ENCODE results near the gene HSPB7. TPM values are rescaled to one million over a fixed set of nuclear protein-coding genes. Genes with fewer than 3 reads are reported as not detected.
"Not testable (repeated sequence)": the region's sequence is repeated elsewhere in the genome, so short reads cannot be mapped to it uniquely, and the experiment has no call there.

The HSPB7 gene
- polyA plus RNA-seq, 3 donors, result not detected

GRCh38 chr1:16029288-16029687, 11.4 kb upstream of the HSPB7 start:
- H3K27me3 ChIP-seq (ENCODE audit: control insufficient read depth in 2 of 2, insufficient read depth in 2 of 2, low read length in 2 of 2), result peaks cover 0 to 11% of the 10 kb centered on the region in 2 donors
- no peak for TF ChIP-seq CTCF (IDR thresholded peaks at IDR 0.05)
- peaks cover 4% of the 10 kb centered on the region for H3K4me1 Mint-ChIP-seq
- H3K27ac ChIP-seq (ENCODE audit: low read depth in 1 of 2, low read length in 2 of 2), result no peak overlapping the region
- H3K36me3 Mint-ChIP-seq, result no peaks in the 10 kb centered on the region
- H3K9ac ChIP-seq (ENCODE audit: insufficient read depth, low read length, poor library complexity, severe bottlenecking), result no peak overlapping the region
- H3K9me3 Mint-ChIP-seq, result no peaks in the 10 kb centered on the region
- no peaks in the 10 kb centered on the region for H3K79me2 ChIP-seq (ENCODE audit: insufficient read depth, low read length)
- H3K9me3 ChIP-seq (replicated peaks in 1 of 2; ENCODE audit: control insufficient read depth in 1 of 2, insufficient read depth in 1 of 2, low read length in 2 of 2), result no peaks in the 10 kb centered on the region
- H3K4me3 Mint-ChIP-seq, result no peak overlapping the region
- H3K4me3 ChIP-seq (replicated peaks in 1 of 3; ENCODE audit: low read depth in 2 of 3, low read length in 3 of 3), result no peak overlapping the region
- intact Hi-C loops (cut with micrococcal nuclease), result no loop called here
- H3K4me1 ChIP-seq (ENCODE audit: control insufficient read depth in 1 of 2, insufficient read depth in 2 of 2, low read length in 2 of 2), result peaks cover 0 to 7% of the 10 kb centered on the region in 2 donors
- H3K27me3 Mint-ChIP-seq (ENCODE audit: low read depth in 3 of 3), result peaks cover 2 to 33% (median 9%) of the 10 kb centered on the region in 3 donors
- no peak overlapping the region for H3K4me2 ChIP-seq (replicated peaks; ENCODE audit: extremely low read depth, low read length, poor library complexity, severe bottlenecking)
- no peaks in the 10 kb centered on the region for H3K36me3 ChIP-seq (replicated peaks in 1 of 2; ENCODE audit: control insufficient read depth in 1 of 2, insufficient read depth in 2 of 2, low read length in 2 of 2)
- no CpG with 5 or more reads among the region's 1 CpG for WGBS (ENCODE audit: insufficient coverage)
- H4K20me1 ChIP-seq (ENCODE audit: insufficient read depth, low read length), result no peaks in the 10 kb centered on the region
- no peak for DNase-seq
- no peak overlapping the region for H2AFZ ChIP-seq (ENCODE audit: insufficient read depth, low read depth, low read length, poor library complexity, severe bottlenecking)
- H3K27ac Mint-ChIP-seq, result no peak overlapping the region

GRCh38 chr1:16029003-16029268, 11.1 kb upstream of the HSPB7 start:
- H3K27ac Mint-ChIP-seq; H3K4me2 ChIP-seq (replicated peaks; ENCODE audit: extremely low read depth, low read length, poor library complexity, severe bottlenecking); H4K20me1 ChIP-seq (ENCODE audit: insufficient read depth, low read length); H3K9me3 Mint-ChIP-seq; H3K9me3 ChIP-seq (replicated peaks in 1 of 2; ENCODE audit: control insufficient read depth in 1 of 2, insufficient read depth in 1 of 2, low read length in 2 of 2); intact Hi-C loops (cut with micrococcal nuclease); H3K4me3 ChIP-seq (replicated peaks in 1 of 3; ENCODE audit: low read depth in 2 of 3, low read length in 3 of 3); H3K36me3 ChIP-seq (replicated peaks in 1 of 2; ENCODE audit: control insufficient read depth in 1 of 2, insufficient read depth in 2 of 2, low read length in 2 of 2); H3K4me1 Mint-ChIP-seq; H3K9ac ChIP-seq (ENCODE audit: insufficient read depth, low read length, poor library complexity, severe bottlenecking); H3K79me2 ChIP-seq (ENCODE audit: insufficient read depth, low read length); H3K27ac ChIP-seq (ENCODE audit: low read depth in 1 of 2, low read length in 2 of 2); H3K4me3 Mint-ChIP-seq; DNase-seq; H2AFZ ChIP-seq (ENCODE audit: insufficient read depth, low read depth, low read length, poor library complexity, severe bottlenecking); H3K4me1 ChIP-seq (ENCODE audit: control insufficient read depth in 1 of 2, insufficient read depth in 2 of 2, low read length in 2 of 2); H3K36me3 Mint-ChIP-seq: not testable (repeated sequence)
- WGBS (ENCODE audit: insufficient coverage), result 90% methylated on average over 2 of the region's 13 CpGs
- H3K27me3 Mint-ChIP-seq (ENCODE audit: low read depth in 3 of 3), result peaks cover 3 to 33% (median 10%) of the 10 kb centered on the region in 3 donors
- H3K27me3 ChIP-seq (ENCODE audit: control insufficient read depth in 2 of 2, insufficient read depth in 2 of 2, low read length in 2 of 2), result peaks cover 0 to 11% of the 10 kb centered on the region in 2 donors
